CMK (cell line): ENCODE measurements around the gene EDEM3.
A peak's percentile ranks its signal among the peaks of the same experiment; 100 is the strongest.
"Not testable (repeated sequence)": the region's sequence is repeated elsewhere in the genome, so short reads cannot be mapped to it uniquely, and the experiment has no call there.

Source experiments
- DNase-seq: peaks from one replicate; pipeline ENCODE4 v3.0.0-alpha.2; 2010; ENCODE audit warnings: low read depth

Gene EDEM3

GRCh38 chr1:184734980-184735379, 19.7 kb downstream of the EDEM3 start:
- DNase-seq: no peak

- DNase-seq: no peak
Measured at GRCh38 chr1:184724843-184725242, 29.8 kb downstream of the EDEM3 start.

DNA sequence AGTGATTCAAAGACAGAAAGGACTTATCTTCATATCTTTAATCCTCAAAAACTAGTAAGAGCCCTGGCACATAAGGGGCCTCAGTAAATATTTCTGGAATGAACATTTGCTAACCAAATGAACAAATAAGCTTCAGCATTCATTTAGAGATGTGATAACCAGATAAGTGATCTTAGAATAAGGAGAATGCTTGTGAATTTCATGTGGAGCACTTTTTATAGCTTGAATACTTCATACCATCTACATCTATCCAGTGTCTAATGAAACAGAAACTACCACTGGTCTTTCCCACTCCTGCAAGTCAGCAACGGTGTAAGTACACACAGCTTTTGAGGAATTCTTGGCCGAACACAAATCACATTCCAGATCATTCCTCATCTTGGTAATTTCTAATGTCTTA, 38.5 kb downstream of the EDEM3 start:
- DNase-seq: no peak

DNA sequence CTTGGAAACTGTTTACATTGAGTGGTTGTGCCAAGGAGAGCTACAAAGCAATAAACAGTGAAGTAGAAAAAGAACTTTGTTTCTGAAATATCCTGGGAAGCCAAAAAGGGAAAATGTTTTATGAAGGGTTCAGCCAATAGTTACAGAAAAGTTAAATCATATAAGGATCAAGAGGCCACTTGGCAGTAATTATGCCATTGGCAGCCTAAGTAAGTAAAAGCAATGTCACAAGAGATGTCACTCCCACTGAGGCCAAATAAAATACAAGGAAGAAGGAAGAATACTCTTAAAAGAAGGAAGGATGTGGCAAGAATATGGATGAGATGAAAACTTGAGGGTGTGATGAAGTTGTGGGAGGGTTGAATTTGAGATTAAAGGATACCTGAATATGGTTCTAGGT, 45.2 kb downstream of the EDEM3 start:
- no peak for DNase-seq

DNA sequence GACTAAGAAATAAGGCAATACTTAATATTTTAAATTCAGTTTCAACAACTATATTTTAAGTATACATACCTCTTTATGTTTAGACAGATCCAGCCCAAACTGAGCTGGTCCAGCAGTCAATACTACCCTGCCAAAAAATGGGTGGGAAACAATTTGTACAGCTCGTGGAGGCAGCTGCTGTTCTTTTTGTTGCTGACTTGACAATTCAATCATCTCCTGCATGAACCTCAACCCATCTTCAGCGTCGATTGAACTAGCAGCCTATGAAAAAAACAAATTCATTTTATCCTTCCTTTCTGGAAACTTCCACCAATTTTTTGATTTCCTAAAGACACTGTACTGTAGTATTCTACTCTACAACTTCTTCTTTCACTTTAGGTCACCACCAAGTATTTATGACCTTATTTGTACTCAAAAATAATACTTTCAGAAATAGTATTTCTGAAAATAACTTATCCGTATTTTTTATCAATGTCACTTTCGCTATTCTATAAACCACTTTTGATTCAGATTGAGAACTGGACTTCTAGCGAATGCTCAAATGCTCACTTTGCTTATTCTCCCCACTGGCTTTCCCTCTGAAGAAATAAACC, 46.5 kb downstream of the EDEM3 start:
- DNase-seq: no peak

- no peak for DNase-seq
Measured at GRCh38 chr1:184705271-184705670, 49.4 kb downstream of the EDEM3 start.

GRCh38 chr1:184701816-184702215, 52.8 kb downstream of the EDEM3 start:
- DNase-seq: no peak

DNA sequence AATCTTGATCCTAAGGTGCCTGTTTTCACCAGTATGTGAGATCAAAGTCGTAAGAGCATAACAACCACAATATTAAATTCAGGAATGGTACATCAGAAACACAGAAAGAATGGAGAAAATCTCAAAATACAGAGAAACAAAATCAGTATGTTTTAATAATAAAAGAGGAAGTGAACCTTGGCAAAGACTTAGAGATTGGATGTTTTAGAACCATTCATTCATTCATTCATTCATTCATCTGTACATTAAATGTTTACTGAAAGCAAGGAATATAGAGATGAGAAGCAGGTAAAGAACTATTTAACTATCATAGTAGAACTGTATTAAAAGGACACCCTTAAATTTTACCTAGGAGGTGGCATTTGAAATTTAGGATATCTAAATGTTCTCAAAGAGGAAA, 55.7 kb downstream of the EDEM3 start:
- DNase-seq: no peak

DNA sequence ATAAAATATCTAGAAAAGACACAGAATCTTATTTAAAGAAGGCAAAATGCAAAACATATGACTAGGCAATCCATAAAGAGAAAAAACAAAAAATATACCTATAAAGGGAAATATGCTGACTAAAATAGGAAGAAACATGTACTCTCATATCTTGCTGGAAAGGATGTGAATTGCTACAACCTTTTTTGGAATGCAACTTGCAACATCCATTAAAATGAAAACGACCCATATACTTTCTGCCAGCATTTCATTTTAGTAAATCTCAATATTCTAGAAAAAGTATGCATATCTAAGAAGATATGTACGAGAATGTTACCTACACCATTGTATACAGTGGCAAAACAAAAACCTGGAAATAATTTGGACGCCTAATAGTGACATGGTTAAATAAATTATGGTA, 56.6 kb downstream of the EDEM3 start:
- no peak for DNase-seq

- no peak for DNase-seq
Measured at GRCh38 chr1:184696403-184696802, 58.3 kb downstream of the EDEM3 start.

GRCh38 chr1:184695023-184695422, 59.6 kb downstream of the EDEM3 start:
- DNase-seq: no peak

DNA sequence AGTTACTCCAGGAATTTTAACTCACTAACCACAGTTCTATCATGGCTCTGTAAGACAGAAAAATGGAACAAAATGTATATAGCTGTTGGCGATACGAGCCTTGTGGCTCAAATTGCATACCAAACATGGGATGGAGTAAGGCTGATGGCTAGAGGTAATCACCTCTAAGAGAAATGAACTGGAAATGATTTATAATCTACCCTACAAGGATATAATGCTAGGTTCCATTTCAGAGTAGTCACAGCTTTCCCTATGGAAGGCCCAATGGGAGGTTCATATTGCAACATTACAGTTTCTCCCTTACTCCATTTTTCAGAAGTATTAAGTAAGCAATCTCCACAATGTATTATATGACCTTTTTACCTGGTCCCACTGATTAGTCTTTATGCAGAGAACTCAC, 61.6 kb downstream of the EDEM3 start:
- DNase-seq: no peak

DNA sequence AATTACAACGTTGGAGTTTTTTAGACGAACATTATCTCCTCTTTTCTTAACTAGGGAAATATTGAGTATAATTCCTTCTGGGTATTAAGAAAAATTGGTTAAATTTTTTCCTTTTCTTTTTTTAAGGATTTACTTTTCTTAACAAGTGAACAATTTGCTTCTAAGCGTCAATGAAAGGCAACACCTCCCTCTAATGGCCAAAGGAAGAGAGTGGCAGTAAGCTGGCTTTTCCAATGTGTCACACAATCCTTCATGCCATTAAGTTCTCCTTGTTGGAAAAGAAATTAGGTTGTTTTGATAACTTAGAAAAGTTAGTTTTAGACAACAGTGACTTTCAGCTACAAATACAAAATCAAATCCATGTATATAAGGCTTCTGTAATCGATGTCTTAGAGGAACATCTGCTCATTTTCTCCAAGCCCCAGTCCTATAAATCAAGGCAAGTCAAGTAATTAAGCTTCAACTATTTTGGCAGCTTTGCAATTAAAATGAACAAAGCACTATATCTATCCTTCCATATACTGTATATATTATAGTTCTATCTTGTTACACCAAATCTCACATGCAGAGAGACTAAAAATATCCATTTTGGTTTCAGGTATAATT, 62.8 kb downstream of the EDEM3 start:
- no peak for DNase-seq

DNA sequence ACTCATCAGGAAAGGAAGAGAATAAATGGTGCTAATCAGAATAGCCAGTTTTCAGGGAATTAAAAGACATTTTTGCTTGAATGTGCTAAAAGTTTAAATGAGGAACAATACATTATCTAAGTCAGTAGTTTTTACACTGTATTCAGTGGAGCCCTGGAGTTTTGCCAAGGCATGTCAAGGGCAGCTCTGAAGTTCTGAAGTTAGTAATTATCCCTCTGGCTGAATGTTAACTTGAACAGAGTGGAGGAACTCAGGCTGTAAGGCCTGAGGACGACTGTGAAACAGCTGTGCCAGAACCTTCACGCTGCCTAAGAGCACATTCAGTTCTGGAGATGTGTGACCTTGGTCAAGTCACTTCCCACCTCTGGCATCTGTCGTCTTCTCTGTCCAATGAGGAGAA, 68.1 kb downstream of the EDEM3 start:
- no peak for DNase-seq

DNA sequence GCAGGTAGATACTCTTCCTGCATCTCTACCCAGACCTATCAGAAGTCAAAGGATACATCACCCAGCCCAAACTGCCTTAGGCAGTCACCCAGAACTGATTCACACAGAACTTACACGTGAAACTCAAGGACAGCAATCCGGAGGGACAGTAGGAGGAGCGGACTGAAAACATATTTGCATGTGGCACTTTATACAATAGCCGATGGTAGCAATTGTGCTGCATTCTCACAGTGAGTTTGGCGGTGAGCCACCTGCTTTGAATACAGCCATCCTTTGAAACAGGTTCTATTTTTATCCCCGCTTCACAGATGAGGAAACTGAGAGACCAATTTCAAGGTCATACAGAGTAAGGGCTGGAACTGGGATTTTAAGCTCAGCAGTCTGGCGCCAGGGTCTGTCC, 69.5 kb downstream of the EDEM3 start:
- no peak for DNase-seq

DNA sequence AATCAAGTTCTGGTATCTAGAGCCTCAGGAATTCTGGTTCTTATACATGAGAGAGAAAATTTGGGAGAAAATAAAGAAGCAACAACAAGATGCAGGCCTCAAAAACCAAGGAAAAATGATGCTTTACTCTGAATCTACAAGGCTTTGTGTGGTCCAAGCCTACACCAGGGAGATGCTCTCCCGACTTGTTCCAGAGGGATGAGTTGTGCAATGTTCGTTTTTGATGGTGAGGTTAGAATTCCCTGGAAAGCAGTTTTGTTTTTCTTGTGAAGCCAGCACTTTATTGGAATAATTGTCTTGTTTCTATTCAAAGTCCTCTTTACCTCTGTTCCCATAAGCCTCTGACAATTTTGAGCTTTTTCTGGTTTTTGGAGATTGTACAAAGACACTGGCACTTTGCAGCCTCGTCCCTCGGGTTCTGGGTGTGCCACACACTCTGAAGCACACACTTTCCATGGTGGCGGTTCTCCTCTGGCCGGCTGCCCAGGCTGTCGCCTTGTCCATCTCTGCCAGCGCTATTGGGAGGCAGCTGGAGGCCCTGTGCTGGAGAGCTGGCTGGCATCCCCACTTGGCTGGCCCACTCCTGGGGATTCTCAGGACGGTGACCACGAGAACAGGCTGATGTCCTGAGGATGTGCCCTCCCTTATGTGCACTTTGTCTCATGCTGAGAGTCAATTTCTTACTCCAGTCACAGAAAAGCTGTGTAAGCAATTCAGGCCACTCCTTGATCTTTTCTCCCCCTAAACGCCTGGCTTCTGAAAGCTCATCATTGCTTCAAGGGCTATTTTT, 70.2 kb downstream of the EDEM3 start:
- no peak for DNase-seq

GRCh38 chr1:184682956-184683355, 71.7 kb downstream of the EDEM3 start:
- no peak for DNase-seq

GRCh38 chr1:184680611-184681225, 73.9 kb downstream of the EDEM3 start:
- DNase-seq: peak; percentile 74

GRCh38 chr1:184679472-184679871, 75.2 kb downstream of the EDEM3 start:
- not testable (repeated sequence) for DNase-seq

GRCh38 chr1:184677344-184677743, 77.3 kb downstream of the EDEM3 start:
- DNase-seq: no peak

DNA sequence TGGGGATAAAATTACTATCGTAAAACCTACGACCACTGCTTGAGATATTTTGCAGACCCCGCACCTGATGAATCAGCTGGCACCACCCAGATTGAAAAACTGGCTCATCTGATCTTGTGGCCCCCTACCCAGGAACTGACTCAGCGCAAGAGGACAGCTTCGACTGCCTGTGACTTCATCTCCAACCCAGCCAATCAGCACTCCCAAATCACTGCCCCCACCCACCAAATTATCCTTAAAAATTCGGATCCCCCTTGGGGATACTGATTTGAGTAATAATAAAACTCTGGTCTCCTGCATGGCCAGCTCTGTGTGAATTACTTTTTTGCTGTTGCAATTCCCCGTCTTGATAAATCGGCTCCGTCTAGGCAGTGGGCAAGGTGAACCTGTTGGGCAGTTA, 81.4 kb downstream of the EDEM3 start:
- no peak for DNase-seq

DNA sequence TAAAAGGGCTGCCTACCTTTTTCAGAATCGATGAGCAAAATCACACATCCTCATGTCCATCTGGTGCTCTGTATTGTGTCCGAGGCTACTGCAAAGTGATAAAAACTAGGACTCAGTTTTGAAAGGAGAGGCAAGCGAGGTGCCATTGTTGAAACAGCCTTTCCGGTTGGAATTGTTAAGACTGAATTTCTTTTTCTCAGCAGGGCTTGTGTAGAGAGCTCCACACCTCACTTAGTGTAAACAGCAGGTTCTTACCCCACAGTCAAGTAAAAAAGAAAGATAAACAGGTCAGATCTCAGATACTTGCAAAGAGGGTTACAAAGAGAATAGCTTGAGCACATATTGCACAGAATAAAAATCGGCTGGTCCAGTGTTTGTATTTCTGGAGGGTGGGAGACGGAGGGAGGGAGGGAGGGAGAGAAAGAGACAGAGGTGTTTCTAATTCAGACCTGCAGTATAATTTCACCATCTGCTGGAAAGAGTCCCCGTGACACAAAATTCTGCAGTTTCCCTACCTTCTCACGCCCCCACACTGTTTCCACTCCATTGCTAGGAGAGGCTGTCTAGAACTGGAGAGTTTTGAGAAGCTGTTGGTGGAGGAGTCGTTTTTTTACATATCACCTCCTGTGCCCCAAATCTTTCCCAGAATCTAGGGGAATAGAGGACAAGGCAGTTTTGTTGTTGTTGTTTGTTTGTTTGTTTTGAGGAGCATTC, 82.5 kb downstream of the EDEM3 start:
- DNase-seq: no peak
